HPDE6-E6E7 (cell line): ENCODE results near the gene WDR64.

Experiments
- DNase-seq: peaks from one replicate; pipeline ENCODE4 v3.0.0; 2011; ENCODE audit warnings: missing footprints; ENCODE audit errors: extremely low spot score

Gene WDR64

DNA sequence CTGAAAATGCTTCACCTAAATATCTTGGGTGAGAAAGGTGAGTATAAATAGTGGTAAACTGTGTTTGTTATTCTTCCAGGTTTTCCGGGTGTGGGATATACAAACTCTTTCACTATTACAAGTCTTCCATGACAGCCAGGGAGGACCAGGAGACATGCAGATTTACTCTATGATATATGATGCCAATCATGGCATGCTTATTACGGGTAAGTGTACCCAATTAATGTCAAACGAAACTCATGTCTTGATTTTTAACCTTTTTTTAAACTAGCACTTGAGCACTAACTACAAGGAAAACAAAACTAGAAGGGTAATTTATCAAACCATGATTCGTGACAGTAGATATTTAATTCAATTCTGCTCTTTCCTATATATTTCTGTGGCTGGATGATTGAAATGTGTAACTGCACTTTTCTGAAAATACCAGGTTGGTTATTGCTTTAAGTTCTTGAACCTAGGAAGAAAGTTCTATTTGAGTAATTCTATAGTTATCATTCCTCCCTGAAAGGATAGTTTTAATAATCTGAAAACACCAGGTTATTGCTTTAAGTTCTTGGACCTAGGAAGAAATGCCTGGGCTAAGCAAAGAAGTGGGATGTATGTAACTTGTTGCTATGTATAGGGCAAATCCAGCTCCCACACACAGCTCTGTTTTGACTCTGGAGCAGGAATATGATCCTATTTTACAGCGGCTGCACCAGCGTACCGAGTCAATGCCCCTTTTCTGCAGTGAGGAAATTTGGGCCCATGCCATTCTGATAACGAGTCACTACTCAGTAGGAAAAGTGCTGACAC lies 86.4 kb downstream of the WDR64 start:
- no peak for DNase-seq

DNA sequence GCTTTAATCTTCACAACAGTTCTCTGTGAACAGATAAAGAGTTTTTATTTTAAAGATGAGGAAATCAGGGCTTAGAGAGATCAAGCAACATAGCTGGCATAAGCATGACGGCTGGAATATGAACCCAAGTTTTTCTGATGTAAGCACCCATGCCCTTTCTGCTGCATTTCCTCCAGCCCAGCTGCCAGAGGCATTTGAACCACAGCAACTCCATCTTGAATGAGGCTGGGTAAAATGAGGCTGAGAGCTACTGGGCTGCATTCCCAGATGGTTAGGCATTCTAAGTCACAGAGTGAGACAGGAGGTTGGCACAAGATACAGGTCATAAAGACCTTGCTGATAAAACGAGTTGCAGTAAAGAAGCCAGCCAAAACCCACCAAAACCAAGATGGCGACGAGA lies 90.0 kb downstream of the WDR64 start:
- DNase-seq = no peak

DNA sequence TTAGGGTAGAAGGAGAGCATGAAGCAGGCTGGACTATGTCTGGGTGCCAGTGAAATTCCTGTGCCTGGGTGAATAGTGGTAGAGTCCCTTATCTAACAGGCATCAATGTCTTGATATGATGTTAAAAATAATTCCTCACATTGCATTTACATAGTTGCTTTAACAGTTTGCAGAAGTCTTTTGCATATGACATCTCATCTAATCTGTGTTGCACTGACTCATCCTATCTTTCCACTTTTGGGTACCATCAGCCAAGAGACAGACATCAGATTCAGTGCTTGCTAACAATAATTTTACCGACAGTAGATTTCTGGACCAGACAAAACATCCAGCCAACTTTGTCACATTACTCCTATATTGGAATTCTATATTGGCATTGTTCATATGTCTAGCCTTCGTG lies 92.5 kb downstream of the WDR64 start:
- DNase-seq = no peak

DNA sequence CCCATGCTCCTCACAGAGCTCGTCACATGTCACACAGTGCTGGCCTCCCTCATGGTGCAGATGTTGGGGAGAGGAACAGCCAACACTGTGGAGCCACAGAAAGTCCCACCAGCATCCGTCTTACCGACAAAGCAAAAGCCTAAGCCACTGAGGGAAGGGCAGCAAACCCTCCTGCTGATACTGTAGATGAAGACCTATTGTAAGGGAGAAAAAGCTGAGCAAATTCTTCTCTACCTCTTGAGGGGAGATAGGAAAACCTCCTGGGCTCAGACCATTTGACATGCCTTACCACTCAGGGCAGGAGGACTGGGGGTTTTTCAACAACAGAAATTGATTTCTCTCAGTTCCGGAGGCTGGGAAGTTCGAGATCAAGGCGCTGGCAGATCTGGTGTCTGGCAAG lies 95.9 kb downstream of the WDR64 start:
- DNase-seq = no peak

DNA sequence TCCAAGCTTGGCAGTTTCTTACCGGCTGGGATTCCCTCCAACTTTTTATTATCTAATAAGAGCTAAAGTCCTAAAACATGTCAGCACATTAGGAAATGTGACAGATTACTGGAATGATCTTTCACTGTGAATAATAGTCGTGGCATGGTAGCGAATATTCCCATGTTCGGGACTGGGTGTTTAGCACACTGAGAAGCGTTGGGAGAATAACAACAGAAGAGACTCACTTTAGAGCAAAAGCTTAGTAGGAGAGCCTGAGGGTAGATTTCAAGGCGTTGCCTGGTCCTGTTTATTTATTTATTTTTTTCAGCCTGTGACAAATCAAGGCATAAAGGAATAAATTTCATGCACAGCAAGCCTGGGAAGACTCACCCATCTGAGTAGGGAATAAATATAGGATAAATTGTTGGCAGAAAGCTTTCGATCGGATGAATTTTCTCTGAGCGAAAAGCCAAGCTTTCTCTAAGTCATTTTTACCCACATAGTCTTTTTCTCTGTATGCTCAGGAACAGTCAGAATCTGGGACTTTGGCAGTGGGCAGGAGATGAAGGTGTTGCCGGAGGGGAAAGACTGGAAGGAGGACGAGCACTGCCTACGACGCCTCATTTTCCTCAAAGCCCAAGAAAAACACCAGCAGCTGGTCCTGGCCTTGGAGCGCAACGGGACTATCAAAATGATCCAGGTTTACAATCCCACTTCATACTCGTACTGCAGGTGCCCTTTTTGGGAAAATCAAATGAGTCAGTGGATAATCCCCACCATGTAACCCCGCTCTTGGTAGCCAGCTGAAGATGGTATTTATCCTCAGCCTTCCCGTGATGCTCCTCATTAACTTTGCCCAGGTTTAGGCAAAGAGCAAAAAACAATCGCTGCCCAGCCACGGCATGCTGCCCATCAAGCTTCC lies 97.2 kb downstream of the WDR64 start:
- DNase-seq = peak; percentile 9

DNA sequence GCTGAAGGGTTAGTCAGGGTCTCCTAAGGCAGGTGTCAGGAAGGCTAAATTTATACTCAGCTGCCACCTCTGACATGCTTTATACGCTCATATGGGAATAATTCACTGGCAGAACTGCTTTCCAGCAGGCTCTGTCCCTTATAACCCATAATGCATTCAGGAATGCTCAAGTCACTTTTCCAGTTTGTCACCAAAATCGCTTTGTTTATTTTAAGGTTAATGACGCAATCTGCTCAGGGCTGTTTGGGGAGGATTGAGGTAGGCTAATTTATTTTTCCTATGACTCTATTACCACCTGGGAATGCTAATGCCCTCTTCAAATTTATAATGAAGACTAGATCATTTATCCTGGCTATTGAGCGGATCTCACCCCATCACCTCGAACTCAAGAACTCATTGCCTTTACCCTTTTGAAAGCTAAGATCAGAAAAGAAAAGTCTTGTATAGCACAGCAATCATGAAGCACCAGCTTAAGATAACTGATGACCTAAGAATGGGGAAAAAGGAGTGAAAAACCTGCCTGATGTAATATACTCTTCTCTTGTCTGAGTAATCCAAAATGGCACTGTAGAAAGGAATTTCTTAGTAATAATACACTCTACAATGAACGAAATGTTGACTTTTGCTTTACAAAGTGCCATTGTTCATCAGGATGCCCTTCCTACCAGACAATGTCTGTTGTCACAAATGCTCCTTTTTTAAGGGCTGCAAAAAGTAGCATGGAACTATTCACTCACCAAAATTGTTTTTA lies 98.0 kb downstream of the WDR64 start:
- DNase-seq = no peak

DNA sequence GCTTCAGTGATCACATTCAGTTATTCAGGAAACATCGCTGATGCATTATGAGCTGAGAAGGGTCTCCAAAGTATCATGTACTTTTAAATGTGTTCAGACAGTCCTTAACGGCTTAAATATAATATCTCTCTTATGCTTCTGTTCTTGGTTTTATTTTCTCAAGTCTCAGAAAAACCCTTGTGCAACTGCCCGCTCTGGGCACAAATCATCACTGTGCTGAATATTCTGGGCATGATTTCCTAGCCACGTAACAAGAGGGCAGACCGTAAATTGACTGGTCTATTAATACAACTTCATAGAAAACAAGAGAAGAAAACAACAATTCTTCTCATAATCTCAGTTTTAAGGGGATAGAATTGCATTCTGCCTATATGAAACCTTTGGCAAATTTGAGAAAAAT lies 99.4 kb downstream of the WDR64 start:
- no peak for DNase-seq

DNA sequence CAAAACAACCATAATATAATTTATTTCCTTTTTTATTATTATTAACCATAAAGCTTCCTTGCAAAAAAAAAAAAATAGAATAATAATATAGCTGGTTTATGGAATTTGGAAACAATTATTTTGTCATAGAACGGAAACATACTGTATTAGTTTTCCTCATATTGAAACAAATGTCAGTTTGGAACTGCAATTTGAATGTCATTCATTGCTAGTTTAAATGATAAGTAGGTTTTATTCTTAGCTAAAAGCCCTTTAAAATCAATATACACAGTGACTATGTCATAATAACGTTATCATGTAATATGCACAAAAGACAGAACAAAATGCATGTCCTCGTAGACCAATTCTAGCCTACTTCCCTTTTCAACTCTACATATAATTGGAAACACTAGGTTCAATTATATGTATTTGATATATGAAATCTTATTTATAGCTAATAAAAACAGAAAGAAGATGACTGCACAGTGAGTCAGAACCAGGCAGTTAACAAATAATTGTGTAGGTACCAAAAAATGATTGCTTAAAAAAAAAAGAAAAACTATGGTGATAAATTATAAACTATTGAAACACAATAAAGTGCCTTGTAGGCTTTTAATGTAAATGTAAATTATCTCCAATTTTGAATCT lies 110.7 kb downstream of the WDR64 start:
- DNase-seq = no peak

DNA sequence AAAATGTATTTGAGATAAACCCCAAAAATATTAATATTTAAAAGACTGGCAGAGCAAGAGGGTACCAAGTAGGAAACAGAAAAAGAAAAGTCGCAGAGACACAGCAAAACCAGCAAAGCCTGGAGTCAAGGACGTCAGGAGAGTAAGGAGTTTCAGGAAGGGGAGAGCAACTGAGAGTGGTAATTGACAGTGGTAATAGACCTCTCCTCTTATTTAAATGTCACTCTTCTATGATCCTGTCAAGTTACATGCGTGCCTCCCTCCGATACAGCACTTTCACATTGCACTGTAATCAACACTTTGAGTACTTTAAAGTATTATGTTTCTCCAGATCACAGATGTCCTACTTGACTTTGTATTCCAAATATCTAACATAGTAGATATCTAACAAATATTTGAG lies 113.3 kb downstream of the WDR64 start:
- no peak for DNase-seq

DNA sequence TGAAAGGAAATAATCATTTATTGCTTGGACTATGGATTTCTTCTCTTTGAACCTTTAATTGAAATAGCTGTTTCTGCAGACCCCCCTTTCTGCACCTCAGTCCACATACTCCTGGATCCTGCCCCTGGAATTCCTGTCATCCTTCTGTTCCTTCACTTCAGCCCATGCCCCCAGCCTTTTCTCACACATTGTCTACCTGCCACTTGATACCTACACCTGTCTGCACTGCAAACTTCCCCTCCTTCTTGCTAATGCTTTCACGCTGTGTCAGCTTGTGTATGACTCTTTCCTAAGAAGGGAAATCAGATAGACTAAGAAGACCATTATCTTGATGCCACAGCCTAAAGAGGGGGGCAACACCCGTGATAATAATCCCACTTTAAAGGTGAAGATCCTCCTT lies 115.7 kb downstream of the WDR64 start:
- no peak for DNase-seq

DNA sequence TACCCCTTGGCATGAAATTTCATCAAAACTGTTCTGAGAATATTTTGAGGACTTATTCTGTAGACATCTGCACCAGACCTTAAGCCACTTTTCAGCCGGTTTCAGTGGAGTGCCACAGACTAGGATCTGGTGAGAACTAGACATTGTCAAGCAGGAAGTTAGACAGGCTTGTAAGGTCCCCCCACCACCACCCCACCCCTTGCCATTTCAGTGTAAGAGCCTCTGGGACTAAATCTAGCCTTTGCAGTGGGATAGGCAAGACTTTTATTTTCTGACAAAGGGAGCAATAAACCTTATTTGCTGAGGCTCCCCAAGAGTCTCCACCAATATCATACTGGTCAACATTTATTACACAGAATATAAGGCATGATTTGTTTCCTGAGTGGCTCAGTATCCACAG lies 118.0 kb downstream of the WDR64 start:
- DNase-seq = no peak

DNA sequence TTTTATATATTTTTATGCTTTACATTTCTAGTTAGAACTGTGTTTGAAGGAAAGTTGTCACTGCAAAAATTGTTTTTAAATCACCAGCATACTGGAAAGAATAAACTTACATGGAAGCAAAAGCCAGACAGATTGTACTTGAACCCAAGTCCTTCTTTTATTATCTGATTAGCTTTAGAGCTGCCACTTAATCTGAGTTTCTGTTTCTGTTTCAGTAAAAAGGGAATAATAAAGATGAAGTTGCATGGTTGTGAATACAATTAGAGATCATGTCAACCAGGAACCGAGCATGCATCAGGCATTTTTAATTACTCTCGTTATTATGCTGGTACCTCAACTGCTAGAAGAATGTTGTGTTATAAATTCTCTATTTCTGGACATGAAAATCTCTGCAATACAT lies 119.0 kb downstream of the WDR64 start:
- DNase-seq = no peak

DNA sequence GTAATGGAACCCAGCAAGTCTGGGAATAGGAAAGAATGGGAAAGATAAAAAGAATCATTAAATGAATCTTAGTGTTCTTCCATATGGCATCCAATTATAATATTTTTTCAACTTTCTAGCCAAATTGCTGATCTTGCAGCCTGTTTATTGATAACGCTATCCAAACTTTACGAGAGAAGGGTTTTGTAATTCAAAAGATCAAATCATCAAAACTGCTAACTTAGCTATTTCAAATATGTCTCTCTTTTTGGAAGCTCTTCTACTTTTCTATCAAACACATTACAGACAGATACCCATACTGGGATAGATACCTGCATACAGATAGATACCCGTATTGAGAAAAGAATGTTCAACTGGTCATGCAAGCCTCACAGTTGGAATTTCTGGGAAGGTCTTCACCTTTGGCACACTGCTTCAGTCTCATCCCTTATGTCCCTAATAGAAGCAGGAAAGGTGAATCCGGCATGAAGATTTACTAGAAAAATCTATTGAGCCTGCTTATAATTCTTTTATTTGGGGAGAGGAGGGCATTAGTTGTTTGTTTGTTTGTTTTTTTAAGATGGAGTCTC lies 120.9 kb downstream of the WDR64 start:
- DNase-seq = no peak

DNA sequence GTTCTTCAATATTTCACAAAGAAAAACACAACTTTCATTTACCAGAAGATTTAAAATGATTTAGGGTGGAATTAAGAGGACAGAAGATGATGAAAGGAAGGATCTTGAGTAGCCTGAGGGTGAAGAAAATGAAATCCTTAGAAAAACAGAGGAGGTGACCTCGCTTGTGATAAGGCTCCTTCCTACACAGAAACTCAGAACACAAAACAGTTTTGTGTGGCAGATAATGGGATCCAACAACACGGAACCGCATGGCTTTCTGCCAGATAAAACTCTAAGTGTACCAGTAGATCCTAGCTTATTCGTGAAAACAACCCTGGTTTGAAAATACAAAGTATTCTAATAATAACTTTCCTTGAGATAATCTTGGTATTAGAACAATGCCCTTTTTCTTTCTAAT lies 121.9 kb downstream of the WDR64 start:
- no peak for DNase-seq

DNA sequence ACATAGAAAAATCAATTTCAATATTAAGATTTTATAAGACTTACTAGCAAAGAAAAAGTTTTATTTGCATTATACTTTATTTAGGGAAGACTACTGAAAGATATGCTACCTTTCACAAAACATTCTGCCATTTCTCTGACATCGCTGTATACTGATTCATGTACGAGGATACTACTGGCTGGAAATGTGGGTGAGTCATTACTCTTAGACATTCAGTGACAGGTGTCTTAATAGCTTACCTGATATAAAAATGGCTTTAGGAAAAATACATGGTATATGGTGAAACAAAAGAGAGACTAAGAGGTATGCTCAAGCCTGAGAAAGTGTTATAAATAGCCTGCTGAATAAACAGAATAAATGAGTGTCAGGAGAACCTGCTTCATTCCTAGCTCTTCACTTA lies 122.9 kb downstream of the WDR64 start:
- peak; percentile 17 for DNase-seq

DNA sequence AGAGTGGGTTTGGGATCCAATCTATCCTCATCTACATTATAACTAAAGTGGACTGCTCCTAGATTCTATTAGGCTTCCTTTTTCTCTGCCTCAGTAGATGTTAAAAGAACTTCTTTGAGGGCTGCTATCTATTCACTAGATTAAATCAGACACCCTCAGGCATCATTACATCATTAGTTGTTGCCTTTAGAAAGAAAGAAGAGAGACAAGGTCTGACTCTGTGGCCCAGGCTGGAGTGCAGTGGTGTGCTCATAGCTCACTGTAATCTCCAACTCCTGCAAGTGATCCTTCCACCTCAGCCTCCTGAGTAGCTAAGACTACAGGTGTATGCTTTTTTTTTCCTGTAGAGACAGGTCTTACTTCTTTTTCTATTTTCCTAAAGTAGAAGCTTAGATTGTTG lies 124.8 kb downstream of the WDR64 start:
- DNase-seq = no peak

DNA sequence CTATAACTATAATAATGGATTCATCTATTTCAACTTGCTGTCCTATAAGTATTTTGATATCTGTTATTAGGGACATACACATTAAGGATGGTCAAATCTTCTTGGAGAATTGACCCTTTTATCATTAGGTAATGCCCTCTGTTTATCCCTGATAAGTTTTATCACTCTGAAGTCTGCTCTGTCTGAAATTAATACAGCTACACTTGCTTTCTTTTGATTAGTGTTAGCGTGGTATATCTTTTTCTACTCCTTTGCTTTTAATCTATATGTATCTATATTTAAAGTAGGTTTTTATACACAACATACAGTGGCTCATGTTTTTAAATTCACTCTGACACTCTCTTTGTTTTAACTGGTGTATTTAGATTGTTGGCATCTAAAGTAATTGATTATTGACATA lies 126.0 kb downstream of the WDR64 start:
- DNase-seq = no peak

DNA sequence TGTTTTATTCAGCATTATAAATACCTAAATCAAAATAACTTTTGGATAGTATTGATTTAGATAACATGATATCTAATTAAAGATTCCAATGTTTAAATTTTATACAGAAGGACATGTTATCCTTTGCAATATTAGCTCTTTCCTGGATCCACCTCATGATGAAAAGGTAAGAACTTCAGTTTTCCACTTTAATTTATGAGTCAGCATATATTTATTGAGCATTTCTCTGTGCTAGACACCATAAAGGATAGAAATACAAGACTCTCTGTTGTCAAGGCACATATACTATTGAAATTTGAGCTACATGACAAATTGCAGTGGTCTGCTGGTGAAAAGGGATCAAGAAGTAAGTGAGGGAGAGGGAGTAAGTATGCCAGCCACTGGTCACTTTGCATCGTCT lies 127.8 kb downstream of the WDR64 start:
- DNase-seq = no peak

DNA sequence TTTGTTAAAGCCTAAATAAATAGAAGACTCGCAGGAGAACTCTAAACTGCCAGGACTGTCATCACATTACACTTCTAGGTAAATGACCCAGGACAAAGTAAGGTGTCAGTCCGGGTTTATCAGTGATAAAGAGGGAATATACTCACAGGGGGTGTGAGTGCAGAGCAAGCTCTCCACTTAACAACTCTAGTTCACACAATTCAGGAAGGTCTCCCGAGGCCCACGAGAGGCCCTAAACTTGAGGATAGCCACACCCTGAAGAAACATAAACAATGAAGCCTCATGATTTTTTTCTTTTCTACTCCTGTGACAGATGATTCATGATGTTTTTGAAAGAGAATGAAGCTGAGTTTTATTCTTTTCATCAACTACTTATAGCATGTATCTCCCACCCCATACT lies 130.3 kb downstream of the WDR64 start:
- DNase-seq = no peak

DNA sequence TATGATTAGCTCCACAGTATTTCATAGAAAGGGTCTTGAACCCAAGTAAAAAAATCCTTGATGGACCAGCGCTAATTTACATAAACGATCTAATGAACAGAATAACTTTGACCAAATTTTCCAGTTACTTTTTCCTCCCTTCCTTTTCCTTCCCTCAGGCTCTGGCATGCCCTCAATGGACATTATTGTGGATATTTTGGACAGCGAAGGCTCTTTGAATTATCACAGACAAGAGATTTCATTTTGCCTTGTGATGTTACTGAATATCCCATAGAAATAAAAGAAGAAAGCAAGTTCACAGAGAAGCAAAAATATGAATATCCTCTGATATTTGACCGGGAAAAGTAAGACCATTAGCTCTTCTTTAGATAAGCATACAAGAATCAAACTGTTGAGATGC lies 135.6 kb downstream of the WDR64 start:
- no peak for DNase-seq

DNA sequence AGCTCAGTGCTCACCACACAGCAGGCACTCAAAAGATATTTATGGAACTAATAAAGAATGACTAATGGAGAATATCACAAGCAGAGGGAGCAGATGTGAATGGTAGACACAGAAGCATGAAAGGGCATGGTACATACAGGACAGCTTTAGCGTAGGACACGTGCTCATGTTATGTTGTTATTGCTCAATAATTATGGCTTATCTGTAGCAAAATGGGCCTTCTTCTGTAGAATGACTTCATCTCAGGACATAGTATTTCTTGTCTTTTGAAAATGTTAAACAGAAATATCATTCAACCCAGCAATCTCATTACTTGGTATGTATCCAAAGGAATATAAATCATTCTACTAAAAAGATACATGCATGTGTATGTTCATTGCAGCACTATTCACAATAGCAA lies 137.0 kb downstream of the WDR64 start:
- no peak for DNase-seq

DNA sequence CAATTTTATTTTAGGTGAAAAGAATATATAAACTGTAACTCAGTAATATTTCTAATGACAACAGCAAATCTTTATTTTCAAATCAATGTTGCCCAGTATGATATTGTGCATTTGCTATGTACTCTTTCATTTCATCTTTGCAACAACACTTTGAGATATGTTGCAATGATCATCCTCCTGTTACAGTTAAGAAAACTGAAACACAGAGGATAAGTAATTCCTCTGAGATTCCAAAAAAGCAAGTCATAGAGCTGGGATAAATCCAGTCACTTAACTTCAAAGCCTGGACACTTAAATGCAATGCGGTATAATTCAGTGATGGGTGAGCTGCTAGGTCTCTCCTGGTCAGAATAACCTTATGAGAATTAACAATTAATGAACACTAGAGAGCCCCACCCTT lies 147.3 kb downstream of the WDR64 start:
- no peak for DNase-seq
